ENCODE measurements around the gene CBX4.
A peak's percentile ranks its signal among the peaks of the same experiment; 100 is the strongest.
"Not testable (repeated sequence)": the region's sequence is repeated elsewhere in the genome, so short reads cannot be mapped to it uniquely, and the experiment has no call there.

Gene CBX4

GRCh38 chr17:79859676-79860615 lies 20.7 kb upstream of the CBX4 start:
- DNase-seq, result no peak

GRCh38 chr17:79857095-79857494 lies 17.9 kb upstream of the CBX4 start:
- DNase-seq, result no peak

GRCh38 chr17:79855331-79856124 lies 16.3 kb upstream of the CBX4 start:
- DNase-seq, result no peak

- DNase-seq, result no peak
These were observed 15.1 kb upstream of the CBX4 start for GRCh38 chr17:79854080-79855060.

GRCh38 chr17:79853168-79853567 lies 13.9 kb upstream of the CBX4 start:
- not testable (repeated sequence) for DNase-seq

- no peak for DNase-seq
These were observed 13.5 kb upstream of the CBX4 start for GRCh38 chr17:79852748-79853147.

- peak; percentile 12 for DNase-seq
These were observed 12.2 kb upstream of the CBX4 start for GRCh38 chr17:79851461-79851817.

- no peak for DNase-seq
These were observed 11.6 kb upstream of the CBX4 start for GRCh38 chr17:79850571-79851460.

- no peak for DNase-seq
These were observed 10.7 kb upstream of the CBX4 start for GRCh38 chr17:79849953-79850352.

- DNase-seq, result no peak
These were observed 9.1 kb upstream of the CBX4 start for GRCh38 chr17:79848370-79848766.

GRCh38 chr17:79847698-79848369 lies 8.6 kb upstream of the CBX4 start:
- no peak for DNase-seq

GRCh38 chr17:79845601-79845949 lies 6.3 kb upstream of the CBX4 start:
- DNase-seq, result no peak

- DNase-seq, result peak; percentile 20
These were observed 5.8 kb upstream of the CBX4 start for GRCh38 chr17:79844869-79845600.

GRCh38 chr17:79843816-79844800 lies 4.9 kb upstream of the CBX4 start:
- DNase-seq, result no peak

- peak; percentile 8 for DNase-seq
These were observed 4.2 kb upstream of the CBX4 start for GRCh38 chr17:79843474-79843815.

GRCh38 chr17:79842656-79843473 lies 3.6 kb upstream of the CBX4 start:
- DNase-seq, result peak; percentile 14

- peak; percentile 36 for DNase-seq
These were observed 3.0 kb upstream of the CBX4 start for GRCh38 chr17:79842136-79842655.
